ENCODE results near the gene AMOTL2.

DNA sequence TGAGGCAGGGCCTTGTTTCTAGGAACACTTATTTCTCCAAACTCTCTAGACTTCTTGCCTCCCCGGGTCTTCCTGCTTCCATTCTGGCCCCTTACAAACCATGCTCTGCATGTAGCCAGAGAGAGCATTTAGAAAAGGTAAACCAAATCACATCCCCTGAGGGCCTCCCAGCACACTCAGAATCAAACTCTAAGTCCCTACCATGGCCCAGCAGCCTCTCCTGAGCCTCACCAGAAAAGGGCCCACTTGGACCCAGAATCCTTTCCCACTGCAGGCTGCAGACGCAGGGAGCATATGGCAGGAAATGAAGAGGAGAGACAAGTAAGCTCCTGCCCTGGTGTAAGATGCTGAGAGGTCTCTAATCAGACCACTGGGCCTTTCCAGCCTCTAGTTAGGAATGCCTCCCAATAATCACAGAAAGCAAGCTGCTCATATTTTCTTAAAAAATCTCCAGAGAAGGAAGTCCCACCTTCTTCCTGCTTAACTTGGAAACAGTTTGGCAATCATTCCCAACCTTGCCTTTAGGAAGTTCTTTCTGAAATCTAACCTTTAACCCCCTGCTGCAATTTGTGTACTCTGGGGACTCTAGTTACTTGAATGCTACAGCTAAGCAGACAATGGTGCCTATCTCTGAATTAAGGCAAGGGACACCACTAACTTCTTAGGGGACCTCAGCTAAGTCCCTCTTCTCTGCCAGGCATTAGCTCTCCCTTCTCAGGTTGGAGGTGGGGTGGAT, 4.2 kb downstream of the AMOTL2 start:
- TF ChIP-seq CTCF (IDR thresholded peaks at IDR 0.05) (no peak), POLR2A (IDR thresholded peaks at IDR 0.05) (no peak)

Measured in Peyer's patch (tissue), 4 donors.